Activated T-helper 1 cell treated with anti-CD3 and anti-CD28 coated beads, Interleukin-2, amount 50 U/mL, for 16 hours (primary cell): ENCODE measurements around the gene SPSB3.
"Not testable (repeated sequence)": the region's sequence is repeated elsewhere in the genome, so short reads cannot be mapped to it uniquely, and the experiment has no call there.

Experiments used
- DNase-seq, 2 donors: peaks; one replicate each; pipeline ENCODE4 v3.0.0-alpha.2; 2020; ENCODE audit warnings: low read depth in 1 of 2, low spot score in 1 of 2

Gene SPSB3

DNA sequence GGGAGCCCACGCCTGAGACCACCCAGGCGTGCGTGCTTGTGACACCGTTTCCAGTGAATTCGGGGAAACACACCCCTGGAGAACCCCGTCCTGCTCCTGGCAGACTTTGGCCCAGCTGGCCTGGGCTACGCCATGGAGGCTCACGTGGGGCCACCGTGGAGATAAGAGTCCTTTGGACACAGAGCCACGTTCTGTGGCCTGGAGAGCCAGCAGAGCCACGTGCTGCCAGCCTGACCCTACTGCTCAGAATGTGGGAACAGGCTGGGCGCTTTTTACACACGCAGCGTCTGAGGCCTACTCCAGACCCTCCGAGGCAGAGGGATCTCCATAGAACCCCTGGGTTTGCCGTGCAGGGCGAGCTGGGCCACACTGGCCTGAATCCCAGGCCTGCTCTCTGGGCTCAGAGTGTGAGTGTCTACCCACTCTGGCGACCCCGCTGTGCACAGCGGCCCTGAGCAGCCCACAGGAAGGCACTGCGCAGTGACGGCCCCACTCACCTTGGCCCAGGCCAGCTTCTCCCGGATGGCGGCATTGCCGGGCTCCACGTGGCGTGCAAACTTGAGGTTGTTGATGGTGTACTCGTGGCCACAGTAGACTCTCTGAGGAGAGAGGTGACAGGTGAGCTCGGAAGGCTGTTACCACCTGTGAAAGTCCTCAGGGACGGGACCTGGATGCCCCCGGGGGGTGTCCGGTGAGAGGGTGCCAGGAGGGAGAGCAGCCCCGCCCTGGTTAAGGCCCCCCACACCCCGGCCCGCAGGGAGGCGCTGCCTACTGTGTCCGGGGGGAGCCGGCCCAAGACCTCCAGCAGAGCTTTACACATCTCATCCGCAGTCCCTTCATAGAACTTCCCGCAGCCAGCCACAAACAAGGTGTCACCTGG, 34.3 kb upstream of the SPSB3 start:
- no peak for DNase-seq

DNA sequence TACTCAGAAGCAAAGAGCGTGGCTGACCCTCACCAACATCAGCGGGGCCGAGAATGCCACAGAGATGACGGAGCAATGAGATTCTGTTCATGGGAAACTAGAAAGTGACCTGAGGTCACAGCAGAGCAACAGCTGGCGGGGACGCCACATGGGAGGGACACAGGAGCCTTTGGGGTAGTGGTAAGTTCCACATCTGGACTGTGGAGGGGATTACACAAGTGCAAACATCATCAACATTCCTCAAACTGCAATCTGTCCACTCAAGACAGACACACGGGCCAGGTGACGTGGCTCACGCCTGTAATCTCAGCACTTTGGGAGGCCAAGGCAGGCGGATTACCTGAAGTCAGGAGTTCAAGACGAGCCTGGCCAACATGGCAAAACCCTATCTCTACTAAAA, 33.1 kb upstream of the SPSB3 start:
- DNase-seq, result no peak

GRCh38 chr16:1812732-1813163, 30.4 kb upstream of the SPSB3 start:
- no peak for DNase-seq

- DNase-seq, result no peak
These were observed 28.2 kb upstream of the SPSB3 start for GRCh38 chr16:1810536-1810935.

DNA sequence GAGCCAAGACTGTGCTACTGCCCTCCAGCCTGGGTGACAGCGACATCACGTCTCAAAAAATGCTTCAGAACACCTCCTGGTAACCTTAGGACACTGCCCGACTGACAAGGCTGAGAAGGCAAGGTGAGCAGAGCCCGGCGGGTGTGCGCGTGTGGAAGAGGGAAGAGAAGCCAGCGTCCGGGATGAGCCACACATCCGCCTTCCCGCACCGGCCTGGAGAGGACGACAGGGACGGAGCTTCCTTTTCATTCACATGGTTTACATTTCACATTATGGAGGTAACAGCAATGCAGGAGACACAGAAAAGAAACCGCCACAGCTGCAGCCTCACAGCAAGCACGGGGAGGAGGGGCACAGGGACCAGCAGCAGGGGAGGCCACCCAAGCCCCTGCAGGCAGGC, 27.7 kb upstream of the SPSB3 start:
- DNase-seq, result no peak

- no peak for DNase-seq
These were observed 27.0 kb upstream of the SPSB3 start for GRCh38 chr16:1809281-1809801.

GRCh38 chr16:1808691-1809090, 26.3 kb upstream of the SPSB3 start:
- no peak for DNase-seq

DNA sequence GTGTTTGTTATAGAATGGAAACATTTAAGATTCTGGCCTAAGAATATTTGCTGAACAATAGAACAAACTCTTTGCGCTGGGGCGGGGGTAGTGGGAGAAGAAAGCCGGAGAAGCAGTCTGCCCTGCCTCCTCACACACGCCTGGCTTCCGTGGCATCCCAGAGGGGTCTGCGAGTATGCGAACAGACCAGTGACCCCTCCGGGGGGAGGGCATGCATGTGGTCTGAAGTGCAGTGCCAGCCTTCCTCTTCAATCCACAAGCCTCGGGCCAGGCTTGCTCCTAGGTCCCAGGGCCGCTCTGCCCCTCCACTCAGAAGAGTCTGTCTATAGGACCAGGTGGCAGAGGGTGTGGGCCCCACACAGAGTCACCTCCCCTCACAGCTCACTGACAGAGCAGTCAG, 25.3 kb upstream of the SPSB3 start:
- DNase-seq, result no peak

DNA sequence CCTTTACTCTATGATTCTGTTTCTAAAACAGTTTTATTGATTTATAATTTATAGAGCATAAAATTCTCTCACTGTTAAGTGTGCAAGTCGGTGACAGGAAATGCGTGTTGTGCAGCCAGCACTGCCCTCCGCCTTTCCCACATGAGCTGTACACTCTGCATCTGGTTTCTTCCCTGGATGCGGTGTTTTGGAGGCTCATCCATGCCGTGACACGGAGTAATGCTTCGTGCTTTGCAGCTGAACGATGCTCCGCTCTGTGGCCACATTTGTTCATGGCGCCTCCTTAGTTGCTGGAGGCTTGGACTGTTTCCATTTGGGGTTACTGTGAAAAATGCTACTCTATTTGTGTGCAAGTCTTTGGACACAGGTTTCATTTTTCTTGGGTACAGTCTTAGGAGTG, 18.3 kb upstream of the SPSB3 start:
- no peak for DNase-seq

DNA sequence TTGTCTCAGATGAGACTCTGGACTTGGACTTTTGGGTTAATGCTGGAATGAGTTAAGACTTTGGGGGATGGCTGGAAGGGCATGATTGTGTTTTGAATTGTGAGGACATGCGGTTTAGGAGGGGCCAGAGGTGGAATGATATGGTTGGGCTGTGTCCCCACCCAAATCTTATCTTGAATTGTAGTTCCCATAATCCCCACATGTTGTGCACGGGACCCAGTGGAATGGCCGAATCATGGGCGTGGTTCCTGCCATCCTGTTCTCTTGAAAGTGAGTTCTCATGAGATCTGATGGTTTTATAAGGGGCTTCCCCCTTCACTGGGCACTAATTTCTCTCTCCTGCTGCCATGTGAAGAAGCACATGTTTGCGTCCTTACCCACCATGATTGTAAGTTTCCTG, 16.9 kb upstream of the SPSB3 start:
- DNase-seq, result not testable (repeated sequence)

- DNase-seq, result no peak
These were observed 12.7 kb upstream of the SPSB3 start for GRCh38 chr16:1794908-1795666.

- DNase-seq, result no peak
These were observed 12.0 kb upstream of the SPSB3 start for GRCh38 chr16:1794221-1794871.

DNA sequence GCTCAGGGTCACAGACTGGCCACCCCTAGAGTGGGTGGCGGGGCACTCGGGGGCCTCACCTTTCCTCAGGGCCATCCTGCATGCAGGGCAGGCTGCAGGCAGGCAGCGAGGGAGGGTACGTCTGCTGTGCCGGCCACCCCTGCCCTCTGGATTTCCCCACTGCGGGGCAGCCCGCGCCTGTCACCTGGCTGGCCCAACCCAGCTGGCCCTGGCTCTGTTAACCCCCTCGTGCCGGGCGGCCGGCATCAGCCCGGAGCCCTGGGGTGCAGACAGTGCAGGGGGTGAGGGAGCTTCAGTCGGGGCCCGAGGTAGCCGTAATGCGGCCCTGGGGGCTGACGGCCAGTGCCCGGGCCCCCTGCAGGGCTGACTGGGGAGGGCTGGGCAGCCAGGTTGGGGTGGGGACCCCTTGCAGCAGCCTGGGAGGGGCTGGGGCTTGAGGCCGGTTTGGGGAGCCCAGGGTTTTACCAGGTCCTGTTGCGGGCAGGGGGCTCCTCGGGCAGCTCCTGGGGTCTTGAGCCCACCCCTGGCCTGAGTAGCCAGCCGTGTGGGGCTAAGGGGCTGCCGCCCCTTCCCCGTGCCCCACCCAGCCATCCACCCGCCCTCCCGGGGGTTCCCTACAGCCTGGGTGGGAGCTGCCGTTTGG, 11.3 kb upstream of the SPSB3 start, which contains the start of gene IGFALS:
Gene IGFALS, minus strand, starts transcription at position 128 of the 643 bp plus-strand sequence. Its CDS starts 53 bp downstream, at position 75.
- DNase-seq, result no peak

DNA sequence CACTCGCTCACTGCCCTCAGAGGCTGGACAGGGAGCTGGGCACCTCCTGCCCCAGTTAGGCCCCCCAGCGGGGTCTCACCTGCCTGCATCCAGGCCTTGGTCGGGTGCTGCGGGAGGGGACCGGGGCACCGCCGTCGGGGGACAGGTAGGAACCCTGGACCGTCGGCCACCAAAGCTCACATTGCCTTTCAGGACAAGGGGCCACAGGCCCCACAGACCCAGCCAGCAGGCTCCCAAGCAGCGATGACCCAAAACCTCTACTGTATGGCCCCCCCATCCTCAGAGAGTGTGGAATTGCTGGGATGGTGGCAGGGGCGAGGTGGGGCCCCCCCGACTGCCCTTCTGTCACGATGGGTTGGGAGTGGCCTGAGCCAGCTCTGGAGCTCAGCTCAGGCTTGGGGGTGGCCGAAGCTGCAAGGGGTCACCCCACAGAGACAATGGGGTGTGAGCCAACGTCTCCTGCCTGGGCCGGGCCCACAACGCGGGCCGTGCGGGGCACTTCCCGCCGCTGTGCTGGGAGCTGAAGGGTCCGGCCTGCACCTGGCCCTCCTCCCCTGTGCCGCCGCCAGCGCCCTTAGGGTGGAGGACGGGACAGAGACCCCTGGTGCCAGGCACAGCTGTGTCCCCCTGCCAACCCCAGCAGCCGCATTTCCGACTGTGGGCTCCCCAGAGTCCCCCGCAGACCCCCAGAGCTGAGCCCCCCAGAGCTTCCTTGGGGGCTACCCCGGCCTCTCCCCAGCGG, 10.6 kb upstream of the SPSB3 start:
- DNase-seq, result no peak

- DNase-seq, result no peak
These were observed 9.8 kb upstream of the SPSB3 start for GRCh38 chr16:1791943-1792812.

DNA sequence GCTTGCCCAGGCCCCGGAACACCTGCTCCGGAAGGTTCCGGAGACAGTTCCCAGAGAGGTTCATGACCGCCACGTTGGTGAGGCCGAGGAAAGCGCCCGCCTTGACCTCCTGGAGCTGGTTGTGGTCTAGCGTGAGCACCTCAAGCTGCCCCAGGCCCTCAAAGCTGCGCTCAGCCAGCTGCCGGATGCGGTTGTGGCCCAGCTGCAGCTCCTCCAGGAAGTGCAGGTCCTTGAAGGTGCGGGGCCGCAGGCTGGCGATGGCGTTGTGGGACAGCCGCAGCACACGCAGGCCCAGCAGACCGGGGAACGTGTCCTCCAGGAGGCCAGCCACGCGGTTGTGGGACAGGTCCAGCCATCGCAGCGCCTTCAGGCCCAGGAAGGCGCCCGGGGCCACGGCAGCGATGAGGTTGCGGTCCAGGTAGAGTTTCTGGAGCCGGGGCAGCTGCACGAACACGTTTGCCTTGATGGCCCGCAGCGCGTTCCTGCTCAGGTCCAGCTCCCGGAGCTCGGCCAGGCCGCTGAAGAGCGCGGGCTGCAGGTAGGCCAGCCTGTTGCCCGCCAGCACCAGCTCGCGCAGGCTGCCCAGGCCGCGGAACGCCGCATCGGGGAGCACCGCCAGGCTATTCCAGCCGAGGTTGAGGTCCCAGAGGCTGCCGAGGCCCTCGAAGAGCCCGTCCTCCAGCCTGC, 9.0 kb upstream of the SPSB3 start:
- no peak for DNase-seq

- DNase-seq, result no peak
These were observed 8.4 kb upstream of the SPSB3 start for GRCh38 chr16:1790611-1791255.

- DNase-seq, result no peak
These were observed 7.9 kb upstream of the SPSB3 start for GRCh38 chr16:1790261-1790610.
